BLaER1 (cell line): Measurements from ENCODE around the gene GCGR.

ENCODE experiments used
- H3K27ac ChIP-seq: shearing (Covaris generic); formaldehyde crosslinking; 2 replicates; pipeline ENCODE4 v1.8.1; 2022
- H3K27me3 ChIP-seq: shearing (Covaris generic); formaldehyde crosslinking; 2 replicates; pipeline ENCODE4 v1.8.1; 2022
- H3K36me3 ChIP-seq: shearing (Covaris generic); formaldehyde crosslinking; 2 replicates; pipeline ENCODE4 v1.8.1; 2022
- H3K4me1 ChIP-seq: shearing (Covaris generic); formaldehyde crosslinking; 2 replicates; pipeline ENCODE4 v1.8.1; 2022
- H3K4me2 ChIP-seq: shearing (Covaris generic); formaldehyde crosslinking; 2 replicates; pipeline ENCODE4 v1.8.1; 2022
- H3K4me3 ChIP-seq: shearing (Covaris generic); formaldehyde crosslinking; 2 replicates; pipeline ENCODE4 v1.8.1; 2022
- H3K9ac ChIP-seq: shearing (Covaris generic); formaldehyde crosslinking; 2 replicates; pipeline ENCODE4 v1.8.1; 2022
- H3K9me3 ChIP-seq: shearing (Covaris generic); formaldehyde crosslinking; 2 replicates; pipeline ENCODE4 v1.8.1; 2022
- H4K20me1 ChIP-seq: shearing (Covaris generic); formaldehyde crosslinking; 2 replicates; pipeline ENCODE4 v1.8.1; 2022
- Cebpa-rat ChIP-seq: shearing (Covaris generic); IDR thresholded peaks from 2 replicates; pipeline ENCODE4 v1.8.1; 2022

GCGR gene

GRCh38 chr17:81811705-81812570 lies 8.0 kb downstream of the GCGR start:
- Histone ChIP-seq H3K27me3 (peaks cover 17% of the 10 kb centered on the region), H3K27ac (peak overlapping the region; percentile 67), H3K9ac (peak overlapping the region; percentile 50; the same call in 1 of the 2 replicates), H3K9me3 (no peaks in the 10 kb centered on the region), H3K4me1 (peaks cover 83% of the 10 kb centered on the region), H4K20me1 (no peaks in the 10 kb centered on the region), H3K4me3 (no peak overlapping the region), H3K4me2 (peak overlapping the region; percentile 82), H3K36me3 (no peaks in the 10 kb centered on the region)
- TF ChIP-seq Cebpa-rat = no peak

GRCh38 chr17:81812571-81813370 lies 8.8 kb downstream of the GCGR start:
- H3K27ac ChIP-seq = peak overlapping the region; percentile 67
- H4K20me1 ChIP-seq = no peaks in the 10 kb centered on the region
- peak overlapping the region; percentile 82 for H3K4me2 ChIP-seq
- no peaks in the 10 kb centered on the region for H3K36me3 ChIP-seq
- peaks cover 75% of the 10 kb centered on the region for H3K4me1 ChIP-seq
- H3K4me3 ChIP-seq = no peak overlapping the region
- H3K27me3 ChIP-seq = peaks cover 9% of the 10 kb centered on the region; the same call in 1 of the 2 replicates
- H3K9ac ChIP-seq = peak overlapping the region; percentile 50; the same call in 1 of the 2 replicates
- TF ChIP-seq Cebpa-rat = no peak
- no peaks in the 10 kb centered on the region for H3K9me3 ChIP-seq

GRCh38 chr17:81813371-81813684 lies 9.4 kb downstream of the GCGR start:
- H3K4me3 ChIP-seq = no peak overlapping the region
- no peak for TF ChIP-seq Cebpa-rat

GRCh38 chr17:81813861-81814683 lies 10.1 kb downstream of the GCGR start:
- H3K9me3 ChIP-seq = no peaks in the 10 kb centered on the region
- H3K4me2 ChIP-seq = peak overlapping the region; percentile 82
- no peak for TF ChIP-seq Cebpa-rat
- no peaks in the 10 kb centered on the region for H4K20me1 ChIP-seq
- H3K27ac ChIP-seq = no peak overlapping the region
- H3K4me1 ChIP-seq = peaks cover 62% of the 10 kb centered on the region
- no peaks in the 10 kb centered on the region for H3K36me3 ChIP-seq
- H3K27me3 ChIP-seq = 0 out of 2 replicates have a peak, but pooled peaks cover under 1% of the 10 kb centered on the region
- H3K9ac ChIP-seq = no peak overlapping the region
- no peak overlapping the region for H3K4me3 ChIP-seq

More at GRCh38 chr17:81813371-81813684, 9.4 kb downstream of the GCGR start:
- H3K9me3 ChIP-seq = no peaks in the 10 kb centered on the region
- H4K20me1 ChIP-seq = no peaks in the 10 kb centered on the region
- H3K27me3 ChIP-seq = 0 out of 2 replicates have a peak, but pooled peaks cover 4% of the 10 kb centered on the region
- peak overlapping the region; percentile 9; the same call in 1 of the 2 replicates for H3K27ac ChIP-seq
- H3K9ac ChIP-seq = no peak overlapping the region
- peak overlapping the region; percentile 82 for H3K4me2 ChIP-seq
- no peaks in the 10 kb centered on the region for H3K36me3 ChIP-seq
- H3K4me1 ChIP-seq = peaks cover 70% of the 10 kb centered on the region

- H3K9me3 ChIP-seq = no peaks in the 10 kb centered on the region
- H3K27me3 ChIP-seq = no peaks in the 10 kb centered on the region
- no peaks in the 10 kb centered on the region for H4K20me1 ChIP-seq
- peak overlapping the region; percentile 50 for H3K4me2 ChIP-seq
- H3K4me3 ChIP-seq = no peak overlapping the region
- peak overlapping the region; percentile 50 for H3K27ac ChIP-seq
- H3K4me1 ChIP-seq = peaks cover 53% of the 10 kb centered on the region
- no peaks in the 10 kb centered on the region for H3K36me3 ChIP-seq
- H3K9ac ChIP-seq = no peak overlapping the region
- no peak for TF ChIP-seq Cebpa-rat
Observed at GRCh38 chr17:81814748-81815645, 11.0 kb downstream of the GCGR start.

GRCh38 chr17:81815646-81815986 lies 11.7 kb downstream of the GCGR start:
- Histone ChIP-seq H3K27me3 (no peaks in the 10 kb centered on the region), H3K9ac (no peak overlapping the region)

GRCh38 chr17:81817758-81818147 lies 13.8 kb downstream of the GCGR start:
- H3K9ac ChIP-seq = no peak overlapping the region
- no peak overlapping the region for H3K27ac ChIP-seq
- H3K9me3 ChIP-seq = no peaks in the 10 kb centered on the region
- TF ChIP-seq Cebpa-rat = no peak
- no peaks in the 10 kb centered on the region for H4K20me1 ChIP-seq
- H3K4me1 ChIP-seq = peaks cover 46% of the 10 kb centered on the region
- H3K4me3 ChIP-seq = no peak overlapping the region
- H3K4me2 ChIP-seq = no peak overlapping the region
- H3K27me3 ChIP-seq = no peaks in the 10 kb centered on the region
- H3K36me3 ChIP-seq = peaks cover 6% of the 10 kb centered on the region; the same call in 1 of the 2 replicates

More at GRCh38 chr17:81815646-81815986, 11.7 kb downstream of the GCGR start:
- H4K20me1 ChIP-seq = no peaks in the 10 kb centered on the region
- H3K4me1 ChIP-seq = peaks cover 48% of the 10 kb centered on the region
- H3K4me2 ChIP-seq = peak overlapping the region; percentile 50; the same call in 1 of the 2 replicates
- H3K4me3 ChIP-seq = no peak overlapping the region
- H3K36me3 ChIP-seq = no peaks in the 10 kb centered on the region
- no peak for TF ChIP-seq Cebpa-rat
- peak overlapping the region; percentile 50; the same call in 1 of the 2 replicates for H3K27ac ChIP-seq
- no peaks in the 10 kb centered on the region for H3K9me3 ChIP-seq

GRCh38 chr17:81819708-81820107 lies 15.8 kb downstream of the GCGR start:
- no peak overlapping the region for H3K27ac ChIP-seq
- no peak for TF ChIP-seq Cebpa-rat
- no peak overlapping the region for H3K9ac ChIP-seq
- no peaks in the 10 kb centered on the region; the same call in 1 of the 2 replicates for H4K20me1 ChIP-seq
- H3K27me3 ChIP-seq = no peaks in the 10 kb centered on the region
- H3K4me1 ChIP-seq = peaks cover 27% of the 10 kb centered on the region
- peaks cover 26% of the 10 kb centered on the region for H3K36me3 ChIP-seq
- H3K9me3 ChIP-seq = no peaks in the 10 kb centered on the region
- H3K4me2 ChIP-seq = no peak overlapping the region
- no peak overlapping the region for H3K4me3 ChIP-seq
